Stimulated activated CD8-positive, alpha-beta memory T cell treated with anti-CD3 and anti-CD28 coated beads, Interleukin-15, amount 100 ng/mL, for 1 hour (primary cell): ENCODE data around the gene NPR1.

Source experiments
- DNase-seq: peaks from one replicate; pipeline ENCODE4 v3.0.0-alpha.2; 2020; ENCODE audit warnings: low read depth

Gene NPR1

GRCh38 chr1:153728305-153729066 lies 50.0 kb downstream of the NPR1 start:
- DNase-seq = no peak

GRCh38 chr1:153730468-153730988 lies 52.0 kb downstream of the NPR1 start:
- no peak for DNase-seq

- DNase-seq = no peak
Observed at GRCh38 chr1:153733970-153734369, 55.5 kb downstream of the NPR1 start.

GRCh38 chr1:153734396-153735089 lies 56.1 kb downstream of the NPR1 start:
- DNase-seq = no peak

GRCh38 chr1:153735090-153735420 lies 56.6 kb downstream of the NPR1 start:
- no peak for DNase-seq

- DNase-seq = no peak
Observed at GRCh38 chr1:153741986-153742385, 63.5 kb downstream of the NPR1 start.

- no peak for DNase-seq
Observed at GRCh38 chr1:153742411-153743142, 64.1 kb downstream of the NPR1 start.
